HG03103 (cell line): ENCODE data around the gene CSGALNACT2.
A peak's percentile ranks its signal among the peaks of the same experiment; 100 is the strongest.

Source experiments
- ATAC-seq: cut with Tn5 transposase; IDR thresholded peaks from one replicate; pipeline ENCODE4 v1.9.1; 2021; ENCODE audit warnings: low read depth; ENCODE audit not compliant: unreplicated experiment

CSGALNACT2 gene

GRCh38 chr10:43199088-43199683, 60.9 kb downstream of the CSGALNACT2 start:
- no peak for ATAC-seq

GRCh38 chr10:43199684-43200537, 61.7 kb downstream of the CSGALNACT2 start:
- ATAC-seq: no peak

- ATAC-seq: no peak
Measured at GRCh38 chr10:43200538-43201390, 62.5 kb downstream of the CSGALNACT2 start.

- no peak for ATAC-seq
Measured at GRCh38 chr10:43201545-43202131, 63.4 kb downstream of the CSGALNACT2 start.

GRCh38 chr10:43202224-43202656, 64.0 kb downstream of the CSGALNACT2 start:
- peak; percentile 51 for ATAC-seq

- peak; percentile 26 for ATAC-seq
Measured at GRCh38 chr10:43202657-43203447, 64.6 kb downstream of the CSGALNACT2 start.

GRCh38 chr10:43203448-43204041, 65.3 kb downstream of the CSGALNACT2 start:
- ATAC-seq: no peak

GRCh38 chr10:43204042-43204942, 66.0 kb downstream of the CSGALNACT2 start:
- ATAC-seq: no peak

GRCh38 chr10:43204943-43205671, 66.9 kb downstream of the CSGALNACT2 start:
- peak; percentile 63 for ATAC-seq

GRCh38 chr10:43205681-43206390, 67.6 kb downstream of the CSGALNACT2 start:
- ATAC-seq: no peak

- ATAC-seq: no peak
Measured at GRCh38 chr10:43206391-43207235, 68.4 kb downstream of the CSGALNACT2 start.

GRCh38 chr10:43208147-43209073, 70.2 kb downstream of the CSGALNACT2 start:
- no peak for ATAC-seq

- ATAC-seq: no peak
Measured at GRCh38 chr10:43209074-43209455, 70.8 kb downstream of the CSGALNACT2 start.

GRCh38 chr10:43209651-43210141, 71.5 kb downstream of the CSGALNACT2 start:
- ATAC-seq: no peak

GRCh38 chr10:43210556-43210955, 72.3 kb downstream of the CSGALNACT2 start:
- no peak for ATAC-seq
